AG08395 (cell line): ENCODE data around the gene GRIK5.
A peak's percentile ranks its signal among the peaks of the same experiment; 100 is the strongest.

Experiments
- DNase-seq: peaks from one replicate; pipeline ENCODE4 v3.0.0; 2012; ENCODE audit warnings: mixed read lengths, low spot score

The GRIK5 gene

DNA sequence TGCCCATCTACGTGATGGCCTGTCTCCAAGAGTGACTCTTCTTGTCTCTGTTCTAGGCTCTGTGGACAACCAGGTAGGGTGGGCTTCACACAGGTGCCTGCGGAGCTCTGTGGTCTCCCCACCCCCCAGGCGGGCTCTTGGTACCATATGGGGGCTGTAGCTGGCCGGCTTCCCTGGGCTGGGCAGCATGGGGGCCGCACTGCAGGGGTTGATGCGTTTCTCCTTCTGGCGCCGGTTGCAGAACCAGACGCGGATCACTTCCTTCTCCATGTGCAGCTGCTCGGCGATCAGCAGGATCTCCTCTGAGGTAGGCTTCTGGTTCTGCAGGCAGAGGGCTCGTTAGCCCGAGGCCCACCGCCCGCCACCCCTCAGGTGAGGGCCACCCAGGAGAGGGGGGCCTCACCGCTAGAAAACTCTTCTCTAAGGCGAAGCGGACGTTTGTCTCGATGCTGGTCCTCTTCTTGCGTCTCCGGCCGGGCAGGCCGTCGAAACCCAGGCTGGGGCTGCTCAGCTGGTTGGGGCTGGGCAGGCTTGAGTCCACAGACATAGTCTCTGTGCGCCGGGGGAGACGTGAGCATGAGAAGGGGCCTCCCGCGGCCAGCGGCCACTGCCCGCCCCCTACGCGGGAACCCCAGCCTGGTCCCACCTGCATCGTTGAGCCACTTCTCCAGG, 25.3 kb upstream of the GRIK5 start:
- no peak for DNase-seq

- DNase-seq: no peak
These were observed 23.9 kb upstream of the GRIK5 start for GRCh38 chr19:42093926-42094325.

DNA sequence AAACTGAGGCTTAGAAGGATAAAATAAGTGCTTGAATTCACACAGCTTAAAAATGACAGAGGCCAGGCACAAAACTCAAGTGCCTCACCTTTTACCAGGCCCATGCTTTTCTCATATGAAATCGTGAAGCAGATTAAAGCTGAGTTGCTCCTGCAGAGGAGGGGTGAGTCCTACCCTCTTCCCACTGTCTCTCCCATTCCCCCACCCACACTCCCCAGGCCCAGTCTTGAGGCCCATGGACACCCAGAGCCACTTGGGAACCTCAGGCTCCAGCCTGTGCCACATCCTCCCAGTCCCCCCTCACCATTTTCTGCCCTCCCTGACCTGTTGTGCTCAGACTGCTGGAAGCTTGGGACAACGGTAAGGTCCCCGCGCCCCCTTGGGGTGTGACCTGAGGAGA, 23.5 kb upstream of the GRIK5 start:
- no peak for DNase-seq

DNA sequence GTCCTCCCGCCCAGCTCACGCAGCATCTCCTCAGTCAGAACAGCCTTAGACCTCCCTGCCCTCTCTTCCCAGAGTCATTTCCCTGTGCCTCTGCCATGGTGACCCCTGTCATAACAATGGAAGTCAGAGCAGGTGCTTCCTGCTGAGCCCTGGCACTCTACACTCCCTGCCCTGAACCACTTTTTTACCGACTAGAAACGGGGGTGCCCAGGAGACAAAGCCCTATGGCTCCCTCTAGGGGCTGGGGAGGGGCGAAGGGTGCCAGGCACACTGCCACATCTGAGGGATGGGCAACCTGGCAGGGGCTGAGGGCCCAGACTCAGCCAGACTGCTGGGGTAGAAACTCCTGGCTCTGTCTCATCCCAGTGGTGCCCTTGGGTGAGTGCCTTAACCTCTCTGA, 22.3 kb upstream of the GRIK5 start:
- no peak for DNase-seq

- peak; percentile 64 for DNase-seq
These were observed 21.7 kb upstream of the GRIK5 start for GRCh38 chr19:42091742-42092141.

DNA sequence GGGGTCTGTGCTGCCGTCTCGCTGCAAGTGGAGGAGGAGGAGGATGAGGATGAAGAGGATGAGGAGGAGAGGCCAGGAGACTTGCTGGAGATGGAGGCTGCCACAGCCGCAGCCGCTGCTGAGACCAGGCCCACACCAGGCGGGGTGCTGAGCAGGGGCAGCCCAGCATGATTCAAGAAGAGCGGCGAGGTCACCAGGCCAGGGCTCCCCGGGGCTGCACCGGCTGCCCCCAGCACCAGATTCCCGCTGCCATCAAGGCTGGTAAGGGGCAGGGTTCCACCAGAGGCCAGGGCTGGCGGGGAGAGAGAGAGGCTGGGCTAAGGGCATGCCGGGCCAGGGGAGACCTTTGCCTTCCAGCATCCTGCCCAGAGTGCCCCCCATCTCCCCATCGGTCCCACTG, 21.3 kb upstream of the GRIK5 start:
- DNase-seq: no peak

- DNase-seq: no peak
These were observed 20.7 kb upstream of the GRIK5 start for GRCh38 chr19:42090672-42091071.

DNA sequence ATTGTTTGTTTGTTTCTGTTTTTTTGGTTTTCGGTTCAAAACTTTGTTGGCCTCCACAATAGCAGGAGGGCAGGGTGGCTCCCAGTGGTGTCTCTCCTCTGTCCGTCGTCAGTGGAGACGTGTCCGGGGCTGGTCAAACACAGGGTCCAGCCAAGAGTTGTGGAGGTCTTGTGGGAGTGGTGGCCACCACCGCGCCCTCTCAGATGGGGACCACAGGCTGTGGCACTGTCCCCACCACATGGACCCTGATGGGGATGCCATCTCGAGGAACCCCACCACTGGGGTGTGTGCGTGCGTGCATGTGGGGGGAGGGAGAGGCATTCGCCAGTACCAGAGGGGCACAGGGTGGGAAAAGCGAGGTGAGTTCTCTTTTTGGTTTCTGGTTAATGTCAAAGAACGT, 19.8 kb upstream of the GRIK5 start:
- DNase-seq: no peak

- DNase-seq: no peak
These were observed 19.3 kb upstream of the GRIK5 start for GRCh38 chr19:42089191-42089750.

DNA sequence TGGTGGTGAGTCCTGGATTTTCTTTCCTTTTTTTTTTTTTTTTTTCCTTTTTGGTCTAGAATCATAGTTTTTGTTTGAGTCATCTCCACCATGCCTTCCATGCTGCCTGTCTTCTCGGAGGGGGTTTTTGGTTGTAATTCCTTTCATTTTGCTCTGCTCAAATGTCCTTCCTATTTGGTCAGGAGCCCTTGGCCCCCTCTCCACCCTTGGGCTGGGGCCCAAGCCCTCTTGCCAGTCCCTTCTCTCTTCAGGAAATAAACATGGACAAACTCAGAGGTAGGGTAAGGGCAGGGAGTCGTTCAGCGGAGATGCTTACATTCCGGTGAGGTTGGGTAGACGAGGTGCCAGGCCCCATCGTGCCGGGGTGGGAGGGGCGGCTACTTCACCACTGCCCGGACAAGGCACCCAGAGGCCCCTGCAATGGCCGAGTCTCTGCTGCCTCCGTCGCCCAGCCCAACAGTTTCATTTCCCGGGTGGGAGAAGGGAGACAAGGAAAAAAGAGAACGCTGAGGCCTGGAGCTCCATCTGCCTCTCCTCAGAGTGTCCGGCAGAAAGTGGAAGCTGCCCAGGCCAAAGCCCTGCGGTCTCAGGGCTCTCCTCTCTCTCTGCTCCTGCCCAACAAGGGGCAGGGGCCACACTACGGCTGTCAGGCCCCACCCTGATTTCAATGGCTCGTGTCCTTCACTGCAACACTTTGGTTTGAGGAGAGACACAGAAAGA, 18.6 kb upstream of the GRIK5 start:
- peak; percentile 84 for DNase-seq

- no peak for DNase-seq
These were observed 17.0 kb upstream of the GRIK5 start for GRCh38 chr19:42086770-42087550.

- DNase-seq: no peak
These were observed 16.3 kb upstream of the GRIK5 start for GRCh38 chr19:42086188-42086736.

GRCh38 chr19:42083537-42083936, 13.5 kb upstream of the GRIK5 start:
- DNase-seq: no peak

GRCh38 chr19:42081584-42082203, 11.7 kb upstream of the GRIK5 start:
- DNase-seq: peak; percentile 76

- no peak for DNase-seq
These were observed 10.9 kb upstream of the GRIK5 start for GRCh38 chr19:42080764-42081375.

GRCh38 chr19:42079886-42080763, 10.1 kb upstream of the GRIK5 start:
- DNase-seq: no peak

GRCh38 chr19:42079276-42079669, 9.3 kb upstream of the GRIK5 start:
- DNase-seq: no peak

GRCh38 chr19:42078538-42079275, 8.7 kb upstream of the GRIK5 start:
- no peak for DNase-seq

DNA sequence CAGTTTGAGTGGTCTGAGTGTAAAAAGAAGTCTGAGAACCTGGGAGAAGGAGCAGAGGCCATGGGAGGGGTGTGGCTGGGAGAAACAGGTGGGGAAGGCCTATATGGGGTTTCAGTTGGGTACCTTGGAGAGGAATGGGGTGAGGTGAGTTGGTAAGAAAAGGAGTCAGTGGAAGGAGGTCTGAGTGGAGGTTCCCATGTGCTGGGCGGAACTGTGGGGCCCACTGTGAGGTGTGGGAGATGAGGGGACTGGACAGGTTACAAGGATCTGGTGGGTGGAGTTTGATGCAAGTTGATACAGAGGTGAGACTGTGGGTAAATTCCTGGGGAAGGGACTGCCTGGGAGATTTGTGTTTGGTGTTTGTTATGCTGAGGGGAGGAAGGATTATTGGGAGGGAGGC, 8.1 kb upstream of the GRIK5 start:
- DNase-seq: no peak
